OCI-M2 (cell line): ENCODE results near the gene TMEM213.

ENCODE experiments used
- DNase-seq: peaks from one replicate; lab custom pipeline; 2025; ENCODE audit not compliant: unreplicated experiment; lab: John Stamatoyannopoulos, UW

Gene TMEM213

GRCh38 chr7:138837627-138838026, 39.8 kb downstream of the TMEM213 start:
- no peak for DNase-seq

GRCh38 chr7:138838166-138838565, 40.4 kb downstream of the TMEM213 start:
- DNase-seq: no peak

DNA sequence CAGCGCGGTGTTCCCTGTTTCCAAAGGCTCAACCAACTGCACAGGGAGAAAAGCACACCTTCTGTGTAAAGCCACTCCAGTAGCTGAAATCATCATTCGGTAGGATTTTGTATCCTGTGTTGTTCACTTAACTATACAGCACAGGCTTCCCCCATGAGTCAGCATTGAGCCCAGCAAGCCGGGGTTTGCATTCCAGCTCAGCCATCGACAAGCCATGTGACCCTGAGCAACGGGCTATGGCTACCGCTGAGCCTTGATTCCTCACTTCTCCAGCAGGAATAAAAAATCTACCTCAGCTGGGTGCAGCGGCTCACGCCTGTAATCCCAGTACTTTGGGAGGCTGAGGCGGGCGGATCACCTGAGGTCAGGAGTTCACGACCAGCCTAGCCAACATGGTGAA, 44.3 kb downstream of the TMEM213 start:
- DNase-seq: no peak

- DNase-seq: no peak
Observed at GRCh38 chr7:138843632-138844580, 46.1 kb downstream of the TMEM213 start.

DNA sequence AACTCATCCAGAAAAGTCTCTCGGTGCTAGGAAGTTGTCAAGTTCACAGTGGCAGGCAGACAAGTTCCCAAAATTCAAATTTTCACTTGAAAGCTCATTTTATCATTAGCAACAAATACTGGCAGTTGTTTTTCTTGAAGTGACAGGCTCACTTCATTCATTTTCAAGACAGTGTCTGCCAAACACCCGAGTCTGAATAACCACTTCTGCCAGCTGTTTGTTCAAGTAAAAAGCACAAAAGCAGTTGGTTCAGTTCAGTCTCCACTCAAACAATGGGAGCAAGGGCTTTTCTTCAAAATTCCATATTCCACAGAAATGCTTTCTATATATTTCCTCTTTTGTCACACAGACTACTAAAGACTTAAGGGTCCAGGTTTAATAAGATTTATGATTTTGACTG, 47.9 kb downstream of the TMEM213 start:
- no peak for DNase-seq

- DNase-seq: no peak
Observed at GRCh38 chr7:138848056-138848980, 50.5 kb downstream of the TMEM213 start.

- no peak for DNase-seq
Observed at GRCh38 chr7:138849701-138850100, 51.9 kb downstream of the TMEM213 start.

DNA sequence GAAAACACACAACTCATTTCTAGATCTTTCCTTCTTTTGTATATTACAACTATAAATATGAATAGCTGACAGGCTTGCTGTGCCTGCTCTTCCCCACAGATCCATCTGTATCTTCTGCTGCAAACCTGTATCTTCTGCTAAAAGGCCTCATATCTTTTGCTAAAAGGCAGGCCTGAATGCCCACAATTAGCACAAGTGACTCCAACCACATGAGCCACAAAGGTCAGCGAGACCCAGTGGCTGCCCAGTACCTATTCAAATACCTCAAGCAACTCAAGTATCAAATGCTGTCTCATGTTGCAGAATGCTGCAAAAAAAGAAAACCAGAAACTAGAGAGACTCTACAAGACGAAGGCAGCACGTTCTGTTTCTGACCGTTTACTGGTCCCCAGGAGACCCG, 54.7 kb downstream of the TMEM213 start:
- DNase-seq: no peak

DNA sequence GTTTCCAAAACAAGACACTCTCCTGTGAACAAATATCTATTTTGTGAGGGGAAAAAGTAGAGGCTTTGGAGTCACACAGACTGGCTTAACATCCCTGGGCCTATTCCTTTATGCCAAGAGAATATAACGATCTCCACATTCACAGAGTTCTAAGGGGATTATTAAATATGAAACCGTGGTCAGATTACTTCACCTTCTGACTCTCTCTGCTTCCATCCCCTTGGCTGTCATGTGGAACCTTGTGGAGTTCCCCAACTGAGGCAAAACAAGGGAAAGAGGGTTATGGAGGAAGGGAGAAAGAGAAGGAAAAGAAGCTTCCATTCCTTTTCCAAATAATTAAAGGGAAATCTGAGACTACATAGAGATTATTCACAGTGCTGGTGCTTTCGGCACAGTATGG, 55.7 kb downstream of the TMEM213 start:
- DNase-seq: no peak

- DNase-seq: no peak
Observed at GRCh38 chr7:138854115-138854645, 56.4 kb downstream of the TMEM213 start.

GRCh38 chr7:138857728-138858127, 59.9 kb downstream of the TMEM213 start:
- DNase-seq: no peak

DNA sequence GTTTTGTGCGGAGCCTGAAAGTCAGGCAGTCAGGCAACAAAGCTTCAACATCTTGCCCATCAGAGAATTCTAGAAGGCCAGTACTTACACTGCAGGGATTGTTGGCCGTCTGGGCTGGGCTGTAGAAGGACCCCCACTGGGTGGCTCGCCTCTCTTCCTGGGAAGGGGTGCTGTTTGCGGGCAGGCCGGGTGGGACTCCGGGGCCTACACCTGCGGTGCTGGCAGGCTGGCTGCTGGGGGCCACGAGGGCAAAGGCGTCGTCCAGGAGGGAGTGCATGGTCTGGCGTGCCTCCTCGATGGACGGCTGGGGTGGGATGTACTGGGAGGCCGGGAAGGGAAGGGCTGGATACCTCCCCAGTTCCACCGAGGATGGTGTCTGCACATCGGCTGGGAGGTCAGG, 63.3 kb downstream of the TMEM213 start:
- no peak for DNase-seq

GRCh38 chr7:138863931-138864330, 66.1 kb downstream of the TMEM213 start:
- DNase-seq: no peak

DNA sequence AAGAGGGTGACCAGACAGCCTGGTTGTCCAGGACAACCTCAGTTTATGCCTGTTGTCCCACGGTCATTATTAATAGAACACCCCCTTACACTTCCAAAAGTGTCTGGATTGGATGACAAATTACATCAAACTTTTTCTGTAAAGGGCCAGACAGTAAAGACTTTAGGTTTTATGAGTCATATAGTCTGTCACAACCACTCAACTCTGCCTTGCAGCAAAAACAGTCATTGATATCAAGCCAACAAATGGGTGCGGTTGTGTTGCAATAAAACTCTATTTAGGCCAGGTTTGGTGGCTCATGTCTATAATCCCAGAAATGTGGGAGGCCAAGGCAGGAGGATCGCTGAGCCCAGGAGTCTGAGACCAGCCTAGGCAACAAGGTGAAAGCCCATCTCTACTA, 66.9 kb downstream of the TMEM213 start:
- DNase-seq: no peak

GRCh38 chr7:138865843-138866242, 68.0 kb downstream of the TMEM213 start:
- DNase-seq: no peak

- no peak for DNase-seq
Observed at GRCh38 chr7:138866353-138866752, 68.6 kb downstream of the TMEM213 start.

GRCh38 chr7:138867744-138868143, 70.0 kb downstream of the TMEM213 start:
- DNase-seq: no peak

DNA sequence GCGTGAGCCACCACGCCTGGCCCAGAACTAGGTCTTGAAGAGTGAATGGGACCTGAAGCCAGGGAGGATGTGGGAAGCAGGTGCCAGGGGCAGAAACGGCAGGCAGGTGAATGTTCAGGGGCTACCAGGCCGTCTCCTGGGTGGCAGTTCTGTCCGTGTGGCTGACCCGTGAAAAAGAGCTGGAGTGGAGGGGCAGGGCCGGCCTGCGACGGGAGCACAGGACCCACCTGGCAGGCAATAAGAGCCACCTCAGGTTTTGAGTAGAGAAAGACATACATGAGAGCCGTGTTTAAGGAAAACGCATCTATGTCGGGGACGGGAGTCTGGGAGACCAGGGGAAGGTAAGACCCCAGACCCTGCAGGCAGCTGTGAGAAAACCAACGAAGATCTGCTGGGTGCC, 70.9 kb downstream of the TMEM213 start:
- DNase-seq: no peak

DNA sequence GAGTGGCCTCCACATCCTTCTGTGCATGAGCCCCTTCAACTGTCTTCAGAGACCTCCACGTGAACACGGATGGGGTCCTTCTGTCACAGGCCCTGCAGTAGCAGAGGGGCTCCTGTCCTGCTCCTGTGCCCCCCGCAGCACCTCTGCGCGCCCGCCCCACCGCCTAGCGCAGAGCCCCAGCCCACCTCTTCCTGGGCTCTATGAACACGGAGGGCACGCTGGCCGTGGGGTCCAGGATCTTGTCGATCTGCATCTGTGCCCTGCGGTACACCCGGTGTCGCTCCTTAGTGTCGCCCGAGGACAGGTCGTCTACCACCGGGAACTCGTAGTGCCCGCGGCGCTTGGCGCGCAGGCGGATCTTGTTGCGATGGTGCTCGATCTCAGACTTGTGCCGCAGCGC, 71.6 kb downstream of the TMEM213 start:
- no peak for DNase-seq

- no peak for DNase-seq
Observed at GRCh38 chr7:138871065-138871813, 73.4 kb downstream of the TMEM213 start.

GRCh38 chr7:138871814-138872090, 74.0 kb downstream of the TMEM213 start:
- DNase-seq: no peak
